ENCODE data around the gene WIPF3.

The WIPF3 gene

DNA sequence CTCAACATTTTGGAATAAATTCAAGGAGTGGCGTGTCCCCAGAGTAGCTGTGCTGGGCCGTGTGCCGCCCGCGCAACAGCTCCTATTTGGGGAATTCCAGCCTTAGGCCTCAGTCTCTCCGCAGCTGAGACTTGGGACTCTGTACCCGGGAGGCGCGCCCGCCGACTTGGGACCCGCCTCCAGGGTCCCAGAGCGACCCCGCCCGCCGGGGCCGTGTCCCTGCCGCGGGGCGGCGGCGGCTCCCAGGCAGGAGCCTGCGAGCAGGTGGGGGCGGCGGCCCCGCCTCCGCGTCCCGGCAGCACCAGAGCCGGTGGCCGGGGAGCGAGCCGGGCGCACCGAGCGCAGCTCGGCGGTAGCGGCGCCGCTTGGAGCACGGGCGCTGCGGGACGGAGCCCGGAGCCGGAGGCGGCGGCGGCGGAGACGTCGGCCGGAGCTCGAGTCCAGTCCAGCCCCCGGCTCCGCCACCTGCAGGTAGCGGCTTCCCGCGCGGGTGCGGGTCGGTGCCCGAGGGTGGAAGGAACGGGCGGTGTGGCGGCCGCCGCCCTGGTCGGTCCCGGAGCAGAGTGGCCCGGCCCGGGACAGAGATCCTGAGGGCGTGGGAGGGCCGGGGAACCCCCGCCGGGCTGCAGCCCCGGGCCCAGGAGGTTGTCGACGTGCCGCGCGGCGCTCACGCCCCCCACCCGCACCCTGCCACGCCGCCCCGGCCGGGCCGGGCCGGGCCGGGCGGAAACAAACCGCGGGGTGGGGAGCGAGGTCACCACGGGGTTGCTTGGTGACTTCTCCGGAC is at the start of gene WIPF3:
Gene WIPF3 (plus strand): TSS at position 301 of the 787 bp plus-strand sequence. CDS start 28,217 bp downstream, outside the sequence.
- DNase-seq, result peak; percentile 13

- DNase-seq, result no peak
These were observed 43.0 kb upstream of the WIPF3 start for GRCh38 chr7:29763266-29763665.

DNA sequence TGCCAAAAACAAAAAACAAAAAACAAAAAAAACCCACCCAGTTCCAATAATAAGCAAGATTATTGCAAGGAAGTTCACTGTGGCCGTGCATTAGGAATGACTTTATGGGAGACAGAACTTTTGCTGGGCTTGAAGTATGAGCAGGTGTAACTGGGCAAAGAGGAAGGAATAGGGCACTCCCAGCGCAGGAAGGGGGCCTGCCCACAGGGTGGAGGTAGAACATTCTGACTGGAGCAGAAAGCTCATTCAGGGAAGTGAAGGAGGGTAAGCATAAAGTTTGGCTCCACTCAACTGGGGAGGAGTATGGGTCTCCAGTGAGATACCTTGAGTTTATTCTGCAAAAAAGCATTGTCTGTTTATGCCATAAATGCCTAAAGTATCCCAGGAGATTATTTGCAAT is 42.1 kb upstream of the WIPF3 start:
- DNase-seq, result no peak

DNA sequence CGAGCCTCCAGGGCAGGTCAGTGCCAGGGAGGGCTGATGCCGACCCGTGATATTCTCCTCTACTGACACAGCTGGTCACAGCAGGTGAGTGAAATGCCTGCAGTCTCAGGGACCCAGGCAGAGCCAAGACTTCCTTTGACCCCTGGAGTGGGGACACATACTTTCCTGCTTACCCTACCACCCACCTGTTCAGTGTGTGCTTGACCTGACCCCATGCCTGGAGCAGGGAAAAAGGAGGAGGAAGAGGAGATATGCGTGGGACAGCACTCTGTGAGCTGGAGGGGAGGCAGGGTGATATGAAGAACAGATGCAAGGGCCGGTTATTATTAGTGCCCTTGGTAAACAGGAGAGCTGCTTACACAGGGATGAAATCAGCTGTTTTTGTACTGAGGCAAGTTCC is 40.8 kb upstream of the WIPF3 start:
- no peak for DNase-seq

DNA sequence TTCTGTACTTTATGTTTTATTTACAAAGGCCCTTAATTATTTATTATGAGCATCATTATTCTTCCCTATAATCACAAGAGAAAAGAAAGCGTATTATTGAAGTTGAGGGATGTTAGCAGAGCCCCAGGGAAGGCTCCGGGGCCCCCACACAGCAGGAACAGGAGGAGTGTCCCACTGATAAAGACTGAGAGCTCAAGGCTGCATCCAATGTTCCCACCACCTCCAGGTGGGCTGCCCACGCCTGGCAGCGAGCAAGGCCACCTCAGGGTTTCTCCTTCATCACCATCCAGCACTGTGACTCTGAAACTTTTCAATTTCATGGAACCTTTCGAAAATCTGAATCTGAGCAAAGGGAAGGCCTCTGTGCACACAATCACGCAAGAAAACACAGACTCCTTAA is 35.9 kb upstream of the WIPF3 start:
- no peak for DNase-seq

DNA sequence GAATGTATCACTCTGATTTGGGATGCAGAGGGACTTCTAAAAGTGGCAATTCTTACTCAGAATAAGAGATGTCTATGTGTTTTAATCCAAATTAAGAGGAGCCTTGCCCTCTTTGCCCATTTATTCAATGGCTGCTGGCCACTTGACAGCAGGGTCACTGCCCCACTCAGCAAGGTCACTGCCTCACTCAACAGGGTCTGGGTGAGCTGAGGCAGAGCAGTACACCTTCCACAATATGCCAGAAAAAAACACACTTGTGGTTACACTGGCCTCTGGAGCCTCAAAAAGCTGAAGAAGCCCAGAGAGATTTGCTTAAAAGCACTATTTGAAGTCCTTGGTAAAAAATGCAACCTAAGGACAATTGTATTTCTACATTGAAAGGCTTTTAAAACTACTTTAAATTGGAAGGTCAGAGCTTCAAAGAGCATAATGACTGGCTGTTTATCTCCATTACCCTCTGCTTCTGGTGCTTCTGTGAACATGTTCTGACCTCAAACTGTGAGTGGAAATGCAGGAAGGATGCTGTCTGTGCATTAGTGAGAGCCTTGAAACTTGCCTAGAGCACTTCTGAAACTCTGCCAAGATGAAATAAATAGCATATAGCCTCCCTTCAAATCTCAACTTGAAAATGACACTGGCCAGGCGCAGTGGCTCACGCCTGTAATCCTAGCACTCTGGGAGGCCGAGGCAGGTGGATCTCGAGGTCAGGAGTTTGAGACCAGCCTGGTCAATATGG is 35.1 kb upstream of the WIPF3 start:
- DNase-seq, result no peak

GRCh38 chr7:29779017-29779416 is 27.3 kb upstream of the WIPF3 start:
- no peak for DNase-seq

- no peak for DNase-seq
These were observed 26.0 kb upstream of the WIPF3 start for GRCh38 chr7:29780346-29780745.

- DNase-seq, result no peak
These were observed 22.6 kb upstream of the WIPF3 start for GRCh38 chr7:29783671-29784070.

DNA sequence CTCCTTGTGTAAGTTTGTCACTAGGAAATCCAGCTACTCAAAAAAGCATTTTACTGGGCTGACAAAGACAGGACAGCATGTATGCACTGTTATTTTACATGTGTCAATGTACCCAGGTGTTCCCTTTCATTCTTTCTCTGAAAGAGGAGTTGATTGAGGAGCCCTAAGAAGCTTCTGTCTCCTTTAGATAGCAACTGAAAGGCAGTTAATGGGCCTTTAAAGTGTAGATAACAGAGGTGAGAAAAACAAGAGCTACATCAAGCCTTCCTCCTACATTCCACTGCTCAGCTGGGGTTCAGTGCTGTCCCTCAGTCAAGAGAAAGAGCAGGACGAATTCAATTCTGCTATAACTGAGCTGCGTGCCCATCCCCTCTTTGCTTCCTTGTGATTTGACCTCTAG is 12.8 kb upstream of the WIPF3 start:
- no peak for DNase-seq

GRCh38 chr7:29794959-29795629 is 11.2 kb upstream of the WIPF3 start:
- DNase-seq, result no peak

- DNase-seq, result no peak
These were observed 10.4 kb upstream of the WIPF3 start for GRCh38 chr7:29795696-29796580.

DNA sequence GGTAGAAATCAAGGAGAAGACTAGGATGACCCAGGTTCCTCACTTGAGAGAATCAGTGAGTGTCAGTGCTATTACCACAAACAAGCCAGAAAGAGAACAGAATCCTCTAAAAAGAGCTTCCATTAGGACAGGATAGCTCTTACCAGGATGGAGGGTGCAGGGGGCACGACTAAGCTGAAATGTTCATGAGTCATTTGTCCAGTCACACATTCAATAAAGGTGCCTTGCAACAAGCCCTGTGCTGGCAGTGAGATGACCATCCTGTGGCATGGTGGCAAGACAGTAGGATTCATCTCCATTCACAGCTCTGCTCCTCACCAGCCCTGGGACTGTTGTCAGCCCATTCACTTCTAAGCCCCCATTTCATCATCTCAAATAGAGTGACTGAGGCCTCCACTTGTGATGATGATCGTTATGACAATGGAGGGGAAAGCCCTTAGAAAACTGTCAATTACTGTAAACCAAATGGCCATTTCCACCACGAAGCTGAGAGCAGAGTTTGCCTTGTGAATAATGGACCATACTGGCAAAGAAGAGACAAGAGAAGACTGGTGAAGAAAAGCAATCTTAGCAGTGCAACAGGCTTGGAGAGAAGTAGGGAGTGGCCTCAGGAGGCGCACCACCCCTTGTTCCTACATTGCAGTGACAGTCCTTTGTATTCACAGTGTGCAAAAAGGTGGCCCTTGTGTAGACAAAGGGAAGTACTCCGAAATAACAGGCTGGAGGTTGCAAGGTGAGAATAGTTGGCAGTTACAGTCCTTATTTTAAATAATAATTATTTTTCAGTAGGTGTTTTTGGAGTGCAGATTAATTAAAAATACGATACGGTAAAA is 9.0 kb upstream of the WIPF3 start:
- no peak for DNase-seq

GRCh38 chr7:29798422-29798821 is 7.9 kb upstream of the WIPF3 start:
- no peak for DNase-seq

DNA sequence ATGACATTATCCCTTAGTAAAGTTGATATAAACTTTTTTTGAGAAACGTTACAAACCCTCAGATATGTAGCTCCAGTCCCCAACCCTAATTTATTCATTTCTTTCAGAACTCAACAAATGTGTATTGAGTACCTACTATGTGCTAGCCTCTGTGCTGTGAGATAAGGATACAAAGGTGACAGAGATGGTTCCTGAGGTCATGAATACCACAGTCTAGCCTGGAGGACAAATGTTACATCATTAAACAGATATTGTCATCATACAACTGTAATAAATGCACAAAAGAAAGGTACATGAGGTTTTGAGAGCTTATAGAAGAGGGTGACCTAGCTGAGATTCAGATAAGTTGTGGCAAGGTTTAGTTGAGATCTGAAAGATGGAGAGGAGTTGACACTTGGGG is 4.4 kb upstream of the WIPF3 start:
- no peak for DNase-seq

DNA sequence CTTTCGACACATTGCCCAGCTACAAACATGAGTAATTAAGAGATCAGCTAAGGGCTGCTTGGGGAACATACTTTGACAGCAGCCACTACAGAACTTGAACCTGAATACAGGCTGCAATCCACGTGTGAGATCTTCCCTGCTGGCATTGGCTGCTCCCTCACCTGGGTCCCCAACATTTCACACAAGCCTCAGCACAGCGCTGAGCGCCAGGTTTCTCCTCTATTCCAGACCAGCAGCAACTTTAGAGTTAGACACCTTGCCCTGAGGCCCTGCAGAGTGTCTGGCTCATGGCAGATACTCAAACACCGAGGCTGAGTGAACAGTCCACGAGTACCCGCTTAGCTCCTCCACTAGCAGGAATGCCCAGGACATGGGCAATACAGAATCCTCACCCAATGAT is 1.3 kb upstream of the WIPF3 start:
- no peak for DNase-seq

DNA sequence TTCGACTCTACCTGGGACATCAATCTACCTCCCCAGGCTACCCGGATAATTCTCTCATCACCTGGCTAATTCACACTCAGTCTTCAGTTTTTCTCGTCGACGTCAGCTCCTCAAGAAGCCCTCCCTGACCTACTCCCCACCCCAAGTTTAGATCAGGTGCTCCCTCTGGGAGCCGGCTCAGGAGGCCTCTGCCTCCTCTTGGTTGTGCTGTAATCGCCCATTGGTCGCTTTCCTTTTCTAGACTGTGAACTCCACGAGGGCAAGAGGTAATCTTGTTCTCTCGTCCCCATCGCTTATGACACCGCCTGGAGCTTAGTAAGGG is 461 bp upstream of the WIPF3 start:
- no peak for DNase-seq

GRCh38 chr7:29806995-29807841 is 910 bp downstream of the WIPF3 start:
- DNase-seq, result no peak

- DNase-seq, result no peak
These were observed 1.9 kb downstream of the WIPF3 start for GRCh38 chr7:29808075-29808801.

DNA sequence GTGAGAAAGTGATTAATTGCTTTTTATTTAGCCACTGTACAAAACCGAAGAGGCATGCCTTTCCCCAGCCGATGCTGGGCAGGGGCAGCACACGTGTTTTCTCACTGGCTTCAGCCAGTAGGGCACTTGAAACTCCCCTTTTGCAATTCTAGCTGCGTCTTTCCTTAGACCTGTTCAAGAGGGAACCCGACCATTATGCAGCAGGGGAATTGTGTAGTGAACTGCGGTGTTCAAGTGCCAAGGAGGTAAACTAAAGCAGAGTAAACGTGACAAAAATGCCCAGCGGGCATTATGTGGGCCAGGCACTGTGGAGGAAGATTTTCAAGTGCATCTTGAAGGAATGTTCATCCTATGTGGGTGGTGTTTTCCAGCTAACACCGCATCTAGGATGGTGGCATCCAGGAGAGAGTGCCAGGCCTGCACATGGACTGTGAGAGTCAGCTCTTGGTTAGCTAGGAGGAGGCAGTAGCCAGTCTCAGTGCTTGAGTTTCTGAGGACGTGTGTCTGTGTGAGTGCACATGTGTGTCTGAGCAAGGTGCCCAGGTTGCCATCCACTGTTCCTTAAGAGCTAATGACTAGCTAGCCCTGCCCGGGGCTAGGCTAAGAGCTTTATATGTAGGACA is 3.3 kb downstream of the WIPF3 start:
- DNase-seq, result no peak

Measured in NCI-H1105 treated with DMSO at 0.1 percent for 48 hours (cell line).